Measurements from ENCODE around the gene NUDT5. TPM values are rescaled to one million over a fixed set of nuclear protein-coding genes. Genes with fewer than 3 reads are reported as not detected.
"Not testable (repeated sequence)": the region's sequence is repeated elsewhere in the genome, so short reads cannot be mapped to it uniquely, and the experiment has no call there.

The NUDT5 gene
- total and polyA plus RNA-seq, 4 donors, result 29.7 to 62.3 (median 46.0) TPM

- Histone ChIP-seq H3K27ac (ENCODE audit: low read depth, low read length) (no peak overlapping the region), H3K4me3 (ENCODE audit: low read depth, low read length) (no peak overlapping the region), H3K36me3 (ENCODE audit: control insufficient read depth, insufficient read depth, low read length) (peaks cover 47% of the 10 kb centered on the region), H3K9me3 (ENCODE audit: control insufficient read depth, insufficient read depth, low read length) (no peaks in the 10 kb centered on the region), H3K4me1 (ENCODE audit: control insufficient read depth, insufficient read depth, low read length) (peaks cover 3% of the 10 kb centered on the region), H3K27me3 (ENCODE audit: control insufficient read depth, insufficient read depth, low read length) (no peaks in the 10 kb centered on the region)
- no peak for DNase-seq (ENCODE audit: low read depth in 4 of 6, low spot score in 6 of 6)
- WGBS (ENCODE audit: insufficient coverage), result 96% methylated on average over 11 of the region's 11 CpGs
Observed at GRCh38 chr10:12228851-12229250, 33.2 kb upstream of the NUDT5 start.

GRCh38 chr10:12226438-12226837, 30.7 kb upstream of the NUDT5 start:
- not testable (repeated sequence) for H3K4me3 ChIP-seq (ENCODE audit: low read depth, low read length); H3K27me3 ChIP-seq (ENCODE audit: control insufficient read depth, insufficient read depth, low read length); H3K4me1 ChIP-seq (ENCODE audit: control insufficient read depth, insufficient read depth, low read length); H3K27ac ChIP-seq (ENCODE audit: low read depth, low read length); H3K9me3 ChIP-seq (ENCODE audit: control insufficient read depth, insufficient read depth, low read length); DNase-seq (ENCODE audit: low read depth in 4 of 6, low spot score in 6 of 6)
- peaks cover 46% of the 10 kb centered on the region for H3K36me3 ChIP-seq (ENCODE audit: control insufficient read depth, insufficient read depth, low read length)
- 99% methylated on average over 19 of the region's 28 CpGs for WGBS (ENCODE audit: insufficient coverage)

- Histone ChIP-seq H3K4me1 (ENCODE audit: control insufficient read depth, insufficient read depth, low read length) (peaks cover 3% of the 10 kb centered on the region), H3K9me3 (ENCODE audit: control insufficient read depth, insufficient read depth, low read length) (no peaks in the 10 kb centered on the region), H3K27me3 (ENCODE audit: control insufficient read depth, insufficient read depth, low read length) (no peaks in the 10 kb centered on the region), H3K36me3 (ENCODE audit: control insufficient read depth, insufficient read depth, low read length) (peaks cover 43% of the 10 kb centered on the region), H3K4me3 (ENCODE audit: low read depth, low read length) (no peak overlapping the region), H3K27ac (ENCODE audit: low read depth, low read length) (no peak overlapping the region)
- WGBS (ENCODE audit: insufficient coverage), result no CpG with 5 or more reads among the region's 2 CpGs
- DNase-seq (ENCODE audit: low read depth in 4 of 6, low spot score in 6 of 6), result peak in 1 of 6 donors; percentile 13
Observed at GRCh38 chr10:12225444-12225843, 29.8 kb upstream of the NUDT5 start.

GRCh38 chr10:12221323-12222298, 25.9 kb upstream of the NUDT5 start:
- Histone ChIP-seq H3K4me1 (ENCODE audit: control insufficient read depth, insufficient read depth, low read length) (peaks cover 3% of the 10 kb centered on the region), H3K4me3 (ENCODE audit: low read depth, low read length) (no peak overlapping the region), H3K36me3 (ENCODE audit: control insufficient read depth, insufficient read depth, low read length) (peaks cover 44% of the 10 kb centered on the region), H3K9me3 (ENCODE audit: control insufficient read depth, insufficient read depth, low read length) (no peaks in the 10 kb centered on the region), H3K27ac (ENCODE audit: low read depth, low read length) (no peak overlapping the region), H3K27me3 (ENCODE audit: control insufficient read depth, insufficient read depth, low read length) (no peaks in the 10 kb centered on the region)
- WGBS (ENCODE audit: insufficient coverage), result 100% methylated on average over 4 of the region's 10 CpGs
- DNase-seq (ENCODE audit: low read depth in 4 of 6, low spot score in 6 of 6), result peak in 1 of 6 donors; percentile 2

- no peak overlapping the region for H3K27ac ChIP-seq (ENCODE audit: low read depth, low read length)
- H3K4me1 ChIP-seq (ENCODE audit: control insufficient read depth, insufficient read depth, low read length), result no peaks in the 10 kb centered on the region
- 95% methylated on average over 8 of the region's 8 CpGs for WGBS (ENCODE audit: insufficient coverage)
- no peak for DNase-seq (ENCODE audit: low read depth in 4 of 6, low spot score in 6 of 6)
- H3K4me3 ChIP-seq (ENCODE audit: low read depth, low read length), result no peak overlapping the region
- no peaks in the 10 kb centered on the region for H3K27me3 ChIP-seq (ENCODE audit: control insufficient read depth, insufficient read depth, low read length)
- H3K9me3 ChIP-seq (ENCODE audit: control insufficient read depth, insufficient read depth, low read length), result no peaks in the 10 kb centered on the region
- peaks cover 32% of the 10 kb centered on the region for H3K36me3 ChIP-seq (ENCODE audit: control insufficient read depth, insufficient read depth, low read length)
Observed at GRCh38 chr10:12218991-12219390, 23.3 kb upstream of the NUDT5 start.

- H3K4me3 ChIP-seq (ENCODE audit: low read depth, low read length), result no peak overlapping the region
- H3K27me3 ChIP-seq (ENCODE audit: control insufficient read depth, insufficient read depth, low read length), result no peaks in the 10 kb centered on the region
- no CpG with 5 or more reads among the region's 6 CpGs for WGBS (ENCODE audit: insufficient coverage)
- DNase-seq (ENCODE audit: low read depth in 4 of 6, low spot score in 6 of 6), result peak in 4 of 6 donors; percentile 12 to 84 (median 44)
- no peak overlapping the region for H3K27ac ChIP-seq (ENCODE audit: low read depth, low read length)
- H3K9me3 ChIP-seq (ENCODE audit: control insufficient read depth, insufficient read depth, low read length), result no peaks in the 10 kb centered on the region
- H3K36me3 ChIP-seq (ENCODE audit: control insufficient read depth, insufficient read depth, low read length), result peaks cover 35% of the 10 kb centered on the region
- H3K4me1 ChIP-seq (ENCODE audit: control insufficient read depth, insufficient read depth, low read length), result no peaks in the 10 kb centered on the region
Observed at GRCh38 chr10:12214763-12215218, 19.1 kb upstream of the NUDT5 start.

GRCh38 chr10:12214093-12214492, 18.4 kb upstream of the NUDT5 start:
- Histone ChIP-seq H3K27ac (ENCODE audit: low read depth, low read length) (no peak overlapping the region), H3K36me3 (ENCODE audit: control insufficient read depth, insufficient read depth, low read length) (peaks cover 37% of the 10 kb centered on the region), H3K27me3 (ENCODE audit: control insufficient read depth, insufficient read depth, low read length) (no peaks in the 10 kb centered on the region), H3K4me3 (ENCODE audit: low read depth, low read length) (no peak overlapping the region), H3K9me3 (ENCODE audit: control insufficient read depth, insufficient read depth, low read length) (no peaks in the 10 kb centered on the region), H3K4me1 (ENCODE audit: control insufficient read depth, insufficient read depth, low read length) (no peaks in the 10 kb centered on the region)
- WGBS (ENCODE audit: insufficient coverage), result 87% methylated on average over 2 of the region's 4 CpGs
- DNase-seq (ENCODE audit: low read depth in 4 of 6, low spot score in 6 of 6), result no peak

GRCh38 chr10:12213621-12214020, 17.9 kb upstream of the NUDT5 start:
- peak in 1 of 6 donors; percentile 30 for DNase-seq (ENCODE audit: low read depth in 4 of 6, low spot score in 6 of 6)
- H3K36me3 ChIP-seq (ENCODE audit: control insufficient read depth, insufficient read depth, low read length), result peaks cover 34% of the 10 kb centered on the region
- no peaks in the 10 kb centered on the region for H3K27me3 ChIP-seq (ENCODE audit: control insufficient read depth, insufficient read depth, low read length)
- H3K4me3 ChIP-seq (ENCODE audit: low read depth, low read length), result no peak overlapping the region
- WGBS (ENCODE audit: insufficient coverage), result no CpG with 5 or more reads among the region's 3 CpGs
- no peak overlapping the region for H3K27ac ChIP-seq (ENCODE audit: low read depth, low read length)
- H3K9me3 ChIP-seq (ENCODE audit: control insufficient read depth, insufficient read depth, low read length), result no peaks in the 10 kb centered on the region
- no peaks in the 10 kb centered on the region for H3K4me1 ChIP-seq (ENCODE audit: control insufficient read depth, insufficient read depth, low read length)

GRCh38 chr10:12212454-12212853, 16.8 kb upstream of the NUDT5 start:
- H3K4me1 ChIP-seq (ENCODE audit: control insufficient read depth, insufficient read depth, low read length), result no peaks in the 10 kb centered on the region
- DNase-seq (ENCODE audit: low read depth in 4 of 6, low spot score in 6 of 6), result no peak
- no peaks in the 10 kb centered on the region for H3K9me3 ChIP-seq (ENCODE audit: control insufficient read depth, insufficient read depth, low read length)
- no peak overlapping the region for H3K27ac ChIP-seq (ENCODE audit: low read depth, low read length)
- WGBS (ENCODE audit: insufficient coverage), result 100% methylated on average over 1 of the region's 3 CpGs
- no peak overlapping the region for H3K4me3 ChIP-seq (ENCODE audit: low read depth, low read length)
- peaks cover 22% of the 10 kb centered on the region for H3K36me3 ChIP-seq (ENCODE audit: control insufficient read depth, insufficient read depth, low read length)
- no peaks in the 10 kb centered on the region for H3K27me3 ChIP-seq (ENCODE audit: control insufficient read depth, insufficient read depth, low read length)

- peaks cover 30% of the 10 kb centered on the region for H3K36me3 ChIP-seq (ENCODE audit: control insufficient read depth, insufficient read depth, low read length)
- H3K4me1 ChIP-seq (ENCODE audit: control insufficient read depth, insufficient read depth, low read length), result no peaks in the 10 kb centered on the region
- no peaks in the 10 kb centered on the region for H3K9me3 ChIP-seq (ENCODE audit: control insufficient read depth, insufficient read depth, low read length)
- no peak overlapping the region for H3K4me3 ChIP-seq (ENCODE audit: low read depth, low read length)
- no peaks in the 10 kb centered on the region for H3K27me3 ChIP-seq (ENCODE audit: control insufficient read depth, insufficient read depth, low read length)
- no peak for DNase-seq (ENCODE audit: low read depth in 4 of 6, low spot score in 6 of 6)
- 96% methylated on average over 5 of the region's 5 CpGs for WGBS (ENCODE audit: insufficient coverage)
- H3K27ac ChIP-seq (ENCODE audit: low read depth, low read length), result no peak overlapping the region
Observed at GRCh38 chr10:12208460-12208859, 12.8 kb upstream of the NUDT5 start.

Data from spinal cord (tissue), 10 donors.